Measurements from ENCODE around the gene TNPO3. TPM values are rescaled to one million over a fixed set of nuclear protein-coding genes. Genes with fewer than 3 reads are reported as not detected.
A peak's percentile ranks its signal among the peaks of the same experiment; 100 is the strongest.

TNPO3 gene
- total RNA-seq, 1 donor from 2014 or later, result 96.2 TPM

GRCh38 chr7:128918016-128918665 lies 136.8 kb downstream of the TNPO3 start:
- TF ChIP-seq EZH2phosphoT487 (IDR thresholded peaks at IDR 0.05) (no peak), CTCF (IDR thresholded peaks at IDR 0.05) (no peak), EZH2 (IDR thresholded peaks at IDR 0.05) (no peak)
- no peaks in the 10 kb centered on the region for H3K9me3 ChIP-seq (ENCODE audit: low read depth)
- H3K4me2 ChIP-seq, result no peak overlapping the region
- H3K36me3 Mint-ChIP-seq, result no peaks in the 10 kb centered on the region
- H3K4me3 ChIP-seq, result no peak overlapping the region
- no peaks in the 10 kb centered on the region for H4K20me1 ChIP-seq (ENCODE audit: low read depth)
- DNase-seq (ENCODE audit: low spot score), result no peak
- H3K4me1 ChIP-seq, result peaks cover 23% of the 10 kb centered on the region
- no peak overlapping the region for H2AFZ ChIP-seq (replicated peaks)
- H3F3A ChIP-seq (ENCODE audit: low read depth), result peaks cover 13% of the 10 kb centered on the region
- no peak overlapping the region for H3K27ac ChIP-seq
- H3K27ac Mint-ChIP-seq, result peak overlapping the region; percentile 22
- H3K27me3 Mint-ChIP-seq (ENCODE audit: insufficient read depth, low read depth), result peaks cover 11% of the 10 kb centered on the region
- peaks cover 27% of the 10 kb centered on the region for H3K4me1 Mint-ChIP-seq
- H3K4me3 Mint-ChIP-seq, result peak overlapping the region; percentile 57
- peaks cover 5% of the 10 kb centered on the region for H3K9me3 Mint-ChIP-seq
- no peaks in the 10 kb centered on the region for H3K79me2 ChIP-seq (ENCODE audit: low read depth)
- H3K9ac ChIP-seq, result no peak overlapping the region
- peaks cover 52% of the 10 kb centered on the region for H3K27me3 ChIP-seq
- no peaks in the 10 kb centered on the region for H3K36me3 ChIP-seq

- Histone ChIP-seq H3K79me2 (ENCODE audit: low read depth) (no peaks in the 10 kb centered on the region), H3K9ac (no peak overlapping the region), H3K36me3 (no peaks in the 10 kb centered on the region), H3K9me3 (ENCODE audit: low read depth) (no peaks in the 10 kb centered on the region), H3F3A (ENCODE audit: low read depth) (peaks cover 13% of the 10 kb centered on the region), H3K4me1 (peaks cover 23% of the 10 kb centered on the region), H3K4me2 (no peak overlapping the region), H4K20me1 (ENCODE audit: low read depth) (no peaks in the 10 kb centered on the region), H3K27me3 (peaks cover 52% of the 10 kb centered on the region), H3K4me3 (no peak overlapping the region), H3K27ac (no peak overlapping the region), H2AFZ (replicated peaks) (no peak overlapping the region)
- no peaks in the 10 kb centered on the region for H3K36me3 Mint-ChIP-seq
- H3K4me1 Mint-ChIP-seq, result peaks cover 30% of the 10 kb centered on the region
- H3K27ac Mint-ChIP-seq, result no peak overlapping the region
- H3K9me3 Mint-ChIP-seq, result peaks cover 5% of the 10 kb centered on the region
- no peak overlapping the region for H3K4me3 Mint-ChIP-seq
- TF ChIP-seq CTCF (IDR thresholded peaks at IDR 0.05) (no peak), EZH2 (IDR thresholded peaks at IDR 0.05) (no peak), EZH2phosphoT487 (IDR thresholded peaks at IDR 0.05) (no peak)
- peaks cover 11% of the 10 kb centered on the region for H3K27me3 Mint-ChIP-seq (ENCODE audit: insufficient read depth, low read depth)
- no peak for DNase-seq (ENCODE audit: low spot score)
These were observed 137.8 kb downstream of the TNPO3 start for GRCh38 chr7:128917122-128917521.

- Histone ChIP-seq H2AFZ (replicated peaks) (no peak overlapping the region), H3K27me3 (peaks cover 52% of the 10 kb centered on the region), H3F3A (ENCODE audit: low read depth) (peaks cover 18% of the 10 kb centered on the region), H3K4me3 (no peak overlapping the region), H3K36me3 (no peaks in the 10 kb centered on the region), H4K20me1 (ENCODE audit: low read depth) (no peaks in the 10 kb centered on the region), H3K79me2 (ENCODE audit: low read depth) (no peaks in the 10 kb centered on the region), H3K4me1 (peaks cover 27% of the 10 kb centered on the region), H3K27ac (no peak overlapping the region), H3K4me2 (no peak overlapping the region), H3K9me3 (ENCODE audit: low read depth) (no peaks in the 10 kb centered on the region), H3K9ac (no peak overlapping the region)
- Mint-ChIP-seq H3K4me3 (no peak overlapping the region), H3K9me3 (peaks cover 5% of the 10 kb centered on the region), H3K27me3 (ENCODE audit: insufficient read depth, low read depth) (peaks cover 11% of the 10 kb centered on the region), H3K27ac (no peak overlapping the region), H3K4me1 (peaks cover 34% of the 10 kb centered on the region), H3K36me3 (no peaks in the 10 kb centered on the region)
- TF ChIP-seq CTCF (IDR thresholded peaks at IDR 0.05) (no peak), EZH2phosphoT487 (IDR thresholded peaks at IDR 0.05) (no peak), EZH2 (IDR thresholded peaks at IDR 0.05) (no peak)
- DNase-seq (ENCODE audit: low spot score), result no peak
These were observed 138.3 kb downstream of the TNPO3 start for GRCh38 chr7:128916643-128916915.

Measured in neural progenitor cell (in vitro differentiated cells).